AG09309 (cell line): ENCODE data around the gene RIF1.

Experiments
- DNase-seq: peaks from one replicate; pipeline ENCODE4 v3.0.0-alpha.2; 2010; ENCODE audit warnings: low read depth
- H3K4me3 ChIP-seq: 2 replicates; pipeline ENCODE4 v1.5.1; 2011; ENCODE audit warnings: mild to moderate bottlenecking, low read depth, low read length, moderate library complexity; ENCODE audit not compliant: control insufficient read depth
- TF ChIP-seq, protein P1 (sequence below): IDR thresholded peaks from 2 replicates; pipeline ENCODE4 v1.5.1; 2011; ENCODE audit warnings: mild to moderate bottlenecking, low read depth, low read length, inconsistent platforms; ENCODE audit not compliant: insufficient read depth, control insufficient read depth; ENCODE audit errors: missing control alignments

Gene RIF1

DNA sequence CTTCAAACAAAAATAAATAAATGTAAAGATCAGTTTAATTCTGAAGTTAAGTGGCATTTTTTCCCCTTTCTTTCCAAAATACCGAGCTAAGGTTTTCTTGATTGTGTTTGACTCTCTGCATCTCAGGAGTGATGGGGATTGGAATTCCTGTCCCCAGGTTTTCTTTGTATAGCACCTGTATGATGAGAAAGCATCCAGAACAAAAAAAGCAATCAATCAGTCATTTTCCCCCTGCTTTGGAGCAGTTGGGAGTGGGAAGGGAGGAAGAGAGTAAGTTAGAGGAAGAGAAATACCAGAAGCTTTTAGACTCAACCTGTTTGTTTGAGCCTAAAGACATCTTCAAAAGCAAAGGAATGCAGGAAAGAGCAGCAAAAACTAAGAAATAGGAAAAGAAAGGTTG, 88.5 kb downstream of the RIF1 start:
- TF ChIP-seq, protein P1, sequence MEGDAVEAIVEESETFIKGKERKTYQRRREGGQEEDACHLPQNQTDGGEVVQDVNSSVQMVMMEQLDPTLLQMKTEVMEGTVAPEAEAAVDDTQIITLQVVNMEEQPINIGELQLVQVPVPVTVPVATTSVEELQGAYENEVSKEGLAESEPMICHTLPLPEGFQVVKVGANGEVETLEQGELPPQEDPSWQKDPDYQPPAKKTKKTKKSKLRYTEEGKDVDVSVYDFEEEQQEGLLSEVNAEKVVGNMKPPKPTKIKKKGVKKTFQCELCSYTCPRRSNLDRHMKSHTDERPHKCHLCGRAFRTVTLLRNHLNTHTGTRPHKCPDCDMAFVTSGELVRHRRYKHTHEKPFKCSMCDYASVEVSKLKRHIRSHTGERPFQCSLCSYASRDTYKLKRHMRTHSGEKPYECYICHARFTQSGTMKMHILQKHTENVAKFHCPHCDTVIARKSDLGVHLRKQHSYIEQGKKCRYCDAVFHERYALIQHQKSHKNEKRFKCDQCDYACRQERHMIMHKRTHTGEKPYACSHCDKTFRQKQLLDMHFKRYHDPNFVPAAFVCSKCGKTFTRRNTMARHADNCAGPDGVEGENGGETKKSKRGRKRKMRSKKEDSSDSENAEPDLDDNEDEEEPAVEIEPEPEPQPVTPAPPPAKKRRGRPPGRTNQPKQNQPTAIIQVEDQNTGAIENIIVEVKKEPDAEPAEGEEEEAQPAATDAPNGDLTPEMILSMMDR: no peak
- no peak overlapping the region for H3K4me3 ChIP-seq
- DNase-seq: no peak

GRCh38 chr2:151506170-151506569, 96.5 kb downstream of the RIF1 start:
- DNase-seq: no peak
- TF ChIP-seq, protein P1: no peak
- no peak overlapping the region for H3K4me3 ChIP-seq

DNA sequence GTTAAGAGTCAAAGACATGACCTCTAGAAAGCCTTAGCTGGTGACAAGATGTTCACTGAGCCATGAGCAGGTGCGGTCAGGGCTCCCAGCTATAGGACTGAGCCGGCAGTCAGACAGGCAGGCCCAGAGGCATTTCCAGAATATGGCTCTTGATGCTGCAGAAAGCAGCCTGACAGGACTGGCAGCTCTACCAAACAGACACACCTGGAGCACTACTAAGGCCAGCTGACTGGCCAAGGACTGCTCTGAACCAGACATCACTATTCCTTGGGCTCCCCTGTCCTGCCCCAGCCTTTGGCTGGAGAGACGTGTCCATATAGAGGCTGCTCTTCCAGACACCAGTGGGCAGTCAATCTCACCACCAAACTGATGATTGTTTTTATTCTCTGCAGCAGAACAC, 98.8 kb downstream of the RIF1 start:
- TF ChIP-seq, protein P1: no peak
- DNase-seq: no peak
- no peak overlapping the region for H3K4me3 ChIP-seq

GRCh38 chr2:151518802-151519201, 109.1 kb downstream of the RIF1 start:
- no peak overlapping the region for H3K4me3 ChIP-seq
- DNase-seq: no peak
- TF ChIP-seq, protein P1: no peak

DNA sequence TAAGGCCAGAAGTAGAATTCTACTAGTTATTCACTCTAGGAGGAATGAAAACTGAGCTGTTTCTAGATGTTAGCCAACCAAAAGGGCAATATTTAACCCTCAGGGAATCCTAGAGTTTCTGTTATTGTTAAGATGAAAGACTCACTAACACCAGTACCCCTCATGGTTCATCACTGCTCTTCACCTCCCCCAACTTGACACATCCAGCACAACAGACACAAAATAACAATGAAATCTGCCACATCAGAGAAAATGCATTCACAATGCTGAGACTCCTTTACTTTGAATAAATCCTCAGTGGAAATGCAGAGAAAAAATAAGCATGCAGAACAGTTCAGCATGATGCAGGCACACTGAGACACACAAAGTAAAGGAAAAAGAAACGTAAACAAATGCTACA, 111.3 kb downstream of the RIF1 start:
- DNase-seq: no peak
- TF ChIP-seq, protein P1: no peak
- no peak overlapping the region for H3K4me3 ChIP-seq

GRCh38 chr2:151522556-151522955, 112.9 kb downstream of the RIF1 start:
- H3K4me3 ChIP-seq: no peak overlapping the region
- TF ChIP-seq, protein P1: no peak
- no peak for DNase-seq

- TF ChIP-seq, protein P1: no peak
- DNase-seq: no peak
Measured at GRCh38 chr2:151523850-151524249, 114.1 kb downstream of the RIF1 start.

More at GRCh38 chr2:151523850-151524249, 114.1 kb downstream of the RIF1 start:
- no peak overlapping the region for H3K4me3 ChIP-seq
